Non-pigmented ciliary epithelial cell (primary cell): ENCODE data around the gene ATF4.

Experiments
- DNase-seq: peaks from one replicate; pipeline ENCODE4 v3.0.0-alpha.2; 2010; ENCODE audit warnings: low read depth

ATF4 gene

DNA sequence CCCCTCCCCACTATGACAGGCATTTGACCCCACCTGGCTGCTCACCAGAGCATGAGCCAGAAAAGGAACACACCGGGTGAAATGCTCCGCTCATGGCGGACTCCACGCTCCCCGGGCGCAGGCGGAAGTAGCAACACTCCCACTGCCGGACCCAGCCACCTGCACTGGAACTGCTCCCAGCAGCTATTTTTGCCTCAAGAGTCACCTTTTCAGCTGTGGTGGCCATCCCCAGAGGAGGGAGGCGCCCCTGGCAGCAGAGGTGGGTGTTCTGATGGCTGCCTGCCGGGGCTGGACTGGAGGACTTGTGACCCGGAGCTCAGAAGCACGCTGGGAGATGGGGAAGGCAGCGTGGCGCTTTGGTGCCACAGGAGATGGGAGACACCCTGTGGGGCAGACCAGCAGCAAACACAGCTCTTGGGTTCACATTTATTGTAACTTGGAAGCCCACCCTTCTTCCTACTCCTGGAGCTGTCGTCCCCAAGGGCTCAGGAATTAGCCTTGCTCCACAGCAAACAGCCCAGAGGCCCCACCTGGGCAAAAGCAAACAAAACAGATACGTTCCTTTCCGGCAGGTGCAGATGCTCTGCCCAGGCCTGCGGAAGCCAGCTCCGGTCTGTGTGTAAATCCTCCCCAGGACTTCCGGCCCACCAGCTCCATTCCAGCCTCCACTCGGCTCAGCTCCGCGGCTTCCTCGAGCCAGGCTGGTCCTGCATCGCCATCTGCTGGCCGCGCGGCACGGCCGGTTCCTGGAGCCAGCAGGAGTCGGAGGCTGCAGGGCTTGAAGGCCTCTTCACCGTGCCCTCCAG is 8.5 kb downstream of the ATF4 start:
- DNase-seq = peak; percentile 74

DNA sequence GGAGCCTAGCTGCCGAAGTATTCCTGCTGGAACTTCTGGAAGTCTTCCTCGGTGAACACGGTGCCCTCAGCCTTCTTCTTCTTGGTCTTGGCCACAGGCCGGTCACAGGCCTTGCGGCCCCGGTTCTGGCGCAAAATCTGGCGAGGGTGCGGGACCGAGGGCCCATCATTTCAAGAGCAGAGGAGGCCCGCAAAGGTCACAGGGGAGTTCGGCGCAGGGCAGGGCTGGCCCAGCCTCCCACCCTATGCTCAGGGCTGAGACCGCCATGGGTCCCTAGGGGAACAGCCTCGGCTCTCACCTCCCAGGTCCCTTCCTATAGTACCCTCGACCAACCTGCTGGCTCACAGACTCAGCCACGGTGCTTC is 9.1 kb downstream of the ATF4 start:
- DNase-seq = no peak

DNA sequence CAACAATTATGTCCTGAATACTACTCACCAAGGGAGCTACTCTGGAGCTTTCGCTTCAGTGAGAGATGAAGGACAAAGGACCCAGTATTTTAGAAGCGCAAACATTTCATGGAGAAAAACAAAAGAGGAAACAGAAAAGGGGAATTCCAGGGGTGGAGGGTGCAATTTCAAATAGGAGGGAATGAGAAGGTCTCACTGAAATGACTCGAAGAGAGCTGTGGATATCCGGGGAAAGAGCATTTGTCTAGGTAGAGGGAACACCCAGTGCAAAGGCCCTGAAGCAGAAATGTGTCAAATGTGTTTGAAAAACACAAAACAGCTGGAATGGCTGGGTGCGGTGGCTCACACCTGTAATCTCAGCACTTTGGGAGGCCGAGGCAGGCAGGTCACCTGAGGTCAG is 9.8 kb downstream of the ATF4 start:
- DNase-seq = no peak

DNA sequence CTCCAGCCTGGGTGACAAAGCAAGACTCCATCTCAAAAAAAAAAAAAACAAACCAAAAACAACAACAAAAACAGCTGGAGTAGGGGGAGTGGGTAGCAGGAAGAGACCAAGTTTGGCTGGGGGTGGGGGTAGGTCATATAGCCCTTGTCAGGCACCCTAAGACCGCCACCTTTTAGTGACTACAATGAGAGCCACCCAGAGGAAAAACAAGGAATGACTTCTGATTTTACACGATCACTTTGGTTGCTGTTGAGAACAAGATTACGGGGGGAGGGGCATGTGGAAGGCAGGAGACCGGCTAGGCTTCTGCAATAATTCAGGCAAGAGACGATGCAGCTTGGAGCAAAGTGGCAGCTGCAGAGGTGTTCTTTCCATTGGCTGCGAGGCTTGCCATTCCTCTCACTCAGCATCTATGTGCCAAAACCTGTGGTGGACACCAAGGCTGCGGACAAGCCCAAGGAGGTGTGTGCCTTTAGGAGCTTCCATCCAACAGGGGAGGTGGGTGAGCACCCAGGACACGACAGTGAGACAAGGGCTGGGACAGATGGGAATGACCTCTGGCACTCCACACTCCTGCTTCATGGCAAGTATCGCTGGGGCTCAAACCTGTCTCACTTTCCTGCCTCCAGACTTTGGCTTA is 10.4 kb downstream of the ATF4 start:
- DNase-seq = no peak

DNA sequence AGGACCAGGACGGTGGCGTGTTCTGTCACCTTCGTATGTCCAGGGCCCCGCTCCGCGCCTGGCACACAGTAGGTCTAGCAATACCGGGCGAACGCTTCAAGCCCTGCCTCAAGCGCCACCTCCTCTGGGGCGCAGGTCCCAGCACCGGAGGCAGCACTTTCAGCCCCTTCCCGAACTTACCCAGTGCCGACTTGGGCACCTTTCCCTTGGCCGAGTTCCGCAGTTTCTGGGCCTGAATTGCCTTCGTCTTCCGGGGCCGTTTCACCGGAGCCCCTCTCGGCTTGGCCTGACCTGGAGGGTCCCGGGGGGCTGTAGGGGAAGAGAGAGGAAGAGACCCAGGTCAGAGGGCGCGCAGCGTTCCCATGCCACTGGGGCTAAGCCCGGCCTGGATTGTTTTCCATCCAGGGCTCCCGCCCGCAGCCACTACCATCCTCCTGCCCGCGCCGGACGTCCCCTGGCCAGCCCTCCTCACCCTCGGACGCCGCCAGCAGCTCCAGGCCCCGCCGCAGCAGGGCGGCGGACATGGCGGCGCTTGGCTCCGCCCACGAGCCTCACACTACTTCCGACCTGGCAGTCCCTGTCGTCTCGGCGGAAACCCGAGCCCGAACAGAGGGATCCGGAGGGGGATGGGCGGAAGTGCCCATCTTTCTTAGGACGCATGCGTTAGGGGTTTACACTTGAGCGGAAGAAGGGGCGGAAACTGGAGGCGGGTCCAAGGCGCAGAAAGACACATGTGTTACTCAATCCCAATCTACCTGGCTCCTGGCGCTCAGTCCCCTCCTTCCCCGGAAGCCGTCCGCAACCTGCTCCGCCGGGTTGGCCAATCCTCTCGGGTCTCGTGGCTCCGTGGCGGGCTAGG is 12.1 kb downstream of the ATF4 start, which contains the start of gene RPS19BP1:
Gene RPS19BP1 (minus strand): TSS at position 534 of the 859 bp plus-strand sequence. CDS start 10 bp downstream, at position 524.
- DNase-seq = peak; percentile 99

DNA sequence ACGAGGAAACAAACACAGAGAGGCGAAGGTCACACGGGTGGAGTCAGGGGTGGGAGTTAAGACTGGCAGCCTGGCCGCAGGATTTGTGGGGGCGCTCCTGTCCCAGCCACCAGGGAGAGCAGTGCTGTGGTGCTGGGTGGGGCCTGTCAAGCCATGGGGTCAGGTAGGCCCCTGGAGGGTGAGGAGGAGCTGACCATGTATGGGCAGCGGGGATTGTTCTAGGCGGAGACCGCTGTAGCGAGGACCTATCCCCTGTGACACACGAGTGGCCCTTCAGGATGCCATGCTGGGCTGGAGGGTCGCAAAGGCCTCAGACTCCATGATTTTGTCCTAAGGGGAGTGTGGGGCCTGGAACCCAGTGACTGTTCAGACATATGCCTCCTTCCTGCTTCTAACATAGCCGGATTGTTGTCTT is 13.7 kb downstream of the ATF4 start:
- no peak for DNase-seq

DNA sequence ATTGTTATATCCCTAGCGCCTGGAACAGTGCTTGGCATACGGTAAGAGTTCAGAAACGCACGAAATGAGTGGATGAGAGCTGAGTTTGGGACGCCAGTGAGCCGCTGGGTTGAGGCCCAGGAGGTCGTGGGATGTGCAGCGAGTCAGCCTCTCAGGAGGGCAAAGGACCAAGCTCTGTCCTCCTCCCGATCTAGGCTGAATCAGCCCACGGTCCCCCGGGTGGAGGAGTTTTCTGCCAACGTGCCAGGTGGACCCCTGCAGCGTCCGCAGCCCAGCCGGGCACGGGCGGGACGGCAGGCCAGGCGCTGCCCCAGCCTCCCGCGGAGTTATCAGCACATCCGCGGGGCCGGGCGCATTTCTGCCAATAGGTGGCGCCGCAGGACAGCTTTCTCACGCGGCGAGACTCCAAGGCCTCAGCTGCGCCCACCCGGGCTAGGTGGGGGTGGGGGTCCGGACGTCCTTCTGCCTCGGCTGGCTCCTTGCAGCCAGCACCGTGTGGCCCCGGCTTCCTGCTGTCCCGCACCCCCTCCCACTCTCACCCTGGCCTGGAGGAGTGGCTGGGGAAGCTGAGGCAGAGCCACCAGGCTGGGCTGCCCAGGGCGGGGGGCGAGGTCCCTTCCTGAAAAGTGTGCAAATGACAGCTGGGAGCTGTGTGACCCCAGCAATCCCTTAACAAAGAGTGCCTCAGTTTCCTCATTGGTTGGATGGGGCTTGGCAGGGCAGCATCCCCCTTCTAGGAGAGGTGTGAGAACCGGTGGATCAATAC is 14.4 kb downstream of the ATF4 start:
- DNase-seq = no peak

DNA sequence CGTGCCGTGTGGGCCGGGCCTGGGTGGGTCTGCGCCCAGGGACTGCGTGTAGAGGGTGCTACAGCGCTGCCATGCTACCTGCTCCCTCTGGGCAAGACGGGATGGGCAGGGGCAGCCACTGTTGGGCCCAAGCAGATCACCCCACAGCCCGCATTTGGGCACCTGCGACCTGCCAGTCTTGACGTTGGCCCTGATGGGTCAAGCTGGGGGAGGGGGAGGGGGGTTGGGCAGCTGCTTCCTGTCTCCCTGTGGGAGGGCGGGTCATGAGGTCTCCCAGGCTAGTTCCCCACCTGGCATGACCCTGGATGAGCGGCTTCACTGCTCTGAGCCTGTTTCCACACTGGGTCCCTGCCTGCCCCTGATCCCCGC is 15.0 kb downstream of the ATF4 start:
- DNase-seq = no peak

DNA sequence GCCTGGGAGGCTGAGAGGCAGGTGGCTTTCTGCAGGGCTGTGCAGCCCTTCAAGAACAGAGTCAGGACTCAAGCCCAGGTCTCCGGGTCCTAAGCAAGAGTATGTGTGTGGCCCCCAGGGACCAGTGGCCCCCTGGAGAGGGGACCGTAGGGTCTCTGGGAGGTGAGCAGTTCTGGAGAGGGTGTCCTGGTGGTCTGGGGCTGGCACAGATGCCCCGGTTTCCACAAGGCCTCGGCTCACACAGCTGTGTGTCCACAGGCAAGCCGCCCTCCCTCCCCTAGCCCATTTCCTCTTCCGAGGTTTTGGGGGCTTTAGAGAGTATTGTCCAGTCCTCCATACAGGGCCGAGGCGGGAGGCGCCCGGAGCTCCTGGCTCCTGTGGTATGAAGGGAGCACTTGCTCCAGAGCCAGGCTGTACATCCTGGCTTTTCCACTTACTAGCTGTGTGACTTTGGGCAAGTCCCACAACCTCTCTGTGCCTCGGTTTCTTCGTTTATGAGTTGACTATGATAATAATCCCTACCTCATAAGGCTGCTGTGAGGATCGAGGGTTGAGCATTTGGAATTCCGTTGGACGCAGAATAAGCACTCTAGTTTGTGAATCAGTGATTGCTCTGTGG is 15.6 kb downstream of the ATF4 start:
- DNase-seq = no peak

DNA sequence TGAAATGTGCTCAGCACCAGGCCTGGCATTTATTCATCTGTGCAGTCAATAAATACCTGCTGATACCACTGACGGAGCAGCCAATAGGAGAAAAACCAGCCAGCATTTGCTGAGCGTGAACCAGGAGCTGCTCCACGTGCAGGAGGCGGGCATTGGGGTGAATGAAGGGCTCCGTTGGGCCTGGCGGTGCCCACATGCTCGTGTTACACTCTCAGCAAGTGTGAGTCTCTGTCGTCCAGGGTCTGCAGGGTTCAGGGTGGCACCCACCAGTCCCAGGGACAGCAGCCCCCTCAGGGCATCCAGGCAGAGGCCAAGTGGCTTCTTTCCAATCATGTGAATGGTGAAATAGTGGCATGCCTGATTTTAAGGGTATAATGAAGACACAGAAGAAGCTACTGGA is 16.3 kb downstream of the ATF4 start:
- no peak for DNase-seq

DNA sequence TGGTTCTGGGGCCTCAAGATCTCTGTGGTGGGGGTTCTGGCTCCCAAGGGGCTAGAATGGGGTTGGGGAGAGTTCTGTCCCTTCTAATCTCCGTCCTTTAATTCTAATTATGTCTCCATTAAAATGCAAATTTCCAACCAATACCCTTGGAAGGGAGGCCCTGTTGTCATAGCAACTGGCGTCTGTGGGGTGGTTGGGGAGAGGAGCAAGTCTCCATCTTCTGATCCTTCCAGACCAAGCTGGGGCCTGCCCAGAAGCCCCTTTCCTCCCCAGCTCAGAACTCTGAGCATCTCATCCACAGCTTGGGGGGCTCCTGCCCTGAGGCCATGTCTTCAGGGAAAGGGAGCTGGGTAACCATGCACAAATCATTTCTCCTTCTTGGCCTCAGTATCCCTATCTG is 17.6 kb downstream of the ATF4 start:
- DNase-seq = no peak

DNA sequence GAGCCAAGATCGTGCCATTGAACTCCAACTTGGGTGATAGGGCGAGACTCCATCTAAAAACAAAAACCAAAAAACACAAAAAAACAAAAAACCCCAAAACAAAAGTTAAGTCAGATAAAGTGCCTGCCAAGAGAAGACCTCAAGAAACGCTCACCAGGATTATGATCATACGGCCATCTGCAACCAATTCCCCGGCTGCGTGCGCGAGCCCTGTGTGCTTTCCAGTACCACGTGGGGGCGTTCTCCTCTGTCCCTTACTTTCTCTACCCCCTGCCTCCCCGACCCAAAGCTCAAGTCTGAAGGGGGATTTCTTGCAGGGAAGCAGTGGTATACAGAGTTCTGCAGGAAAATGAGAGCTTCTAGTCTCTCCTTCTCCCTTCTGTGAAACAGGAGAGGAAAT is 22.7 kb downstream of the ATF4 start:
- no peak for DNase-seq

DNA sequence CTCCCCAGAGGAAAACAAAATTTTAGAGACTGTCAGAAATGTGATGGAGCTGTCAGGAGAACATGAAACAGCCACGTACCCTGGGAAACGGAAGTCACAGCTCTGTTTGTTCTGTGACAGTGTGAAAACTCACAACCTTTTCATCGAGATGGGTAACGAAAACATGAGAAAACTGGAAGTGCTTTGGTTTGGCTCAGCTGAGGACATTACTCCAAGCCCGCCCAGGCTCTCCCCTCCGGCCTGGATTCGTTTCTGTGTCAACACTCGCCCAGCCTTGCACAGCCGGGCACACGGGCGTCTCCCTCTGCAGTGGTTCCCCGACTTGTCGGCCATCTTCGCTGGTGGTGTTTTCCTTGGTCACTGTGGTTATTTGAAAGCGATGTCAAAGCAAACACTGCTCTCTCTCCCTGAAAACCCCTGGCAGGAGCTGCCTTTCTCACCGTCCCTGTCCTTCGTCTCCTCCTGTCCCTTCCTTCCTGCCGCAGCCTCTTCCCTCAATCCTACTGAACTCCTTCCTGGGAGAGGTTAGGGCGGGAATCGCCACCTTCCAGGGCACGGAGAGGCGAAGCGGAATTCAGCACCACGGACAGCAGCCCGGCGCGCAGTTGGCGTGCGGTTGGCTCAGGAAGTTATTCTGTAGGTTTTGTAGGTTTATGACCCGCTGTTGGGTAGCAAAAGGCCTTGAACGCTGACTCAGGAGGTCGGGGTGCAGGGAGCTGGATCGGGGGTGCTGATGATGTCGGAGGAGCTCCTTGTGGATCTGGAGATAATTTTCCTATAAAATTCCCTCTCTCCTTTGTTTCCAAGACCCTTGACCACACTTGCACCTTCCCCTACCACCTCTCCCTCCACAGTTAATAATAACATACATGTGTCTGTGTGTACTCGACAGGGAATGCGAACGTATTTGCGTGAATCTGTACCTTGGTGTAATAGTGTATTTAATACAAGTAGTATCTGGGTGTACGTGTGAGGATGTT is 25.3 kb downstream of the ATF4 start:
- DNase-seq = no peak

DNA sequence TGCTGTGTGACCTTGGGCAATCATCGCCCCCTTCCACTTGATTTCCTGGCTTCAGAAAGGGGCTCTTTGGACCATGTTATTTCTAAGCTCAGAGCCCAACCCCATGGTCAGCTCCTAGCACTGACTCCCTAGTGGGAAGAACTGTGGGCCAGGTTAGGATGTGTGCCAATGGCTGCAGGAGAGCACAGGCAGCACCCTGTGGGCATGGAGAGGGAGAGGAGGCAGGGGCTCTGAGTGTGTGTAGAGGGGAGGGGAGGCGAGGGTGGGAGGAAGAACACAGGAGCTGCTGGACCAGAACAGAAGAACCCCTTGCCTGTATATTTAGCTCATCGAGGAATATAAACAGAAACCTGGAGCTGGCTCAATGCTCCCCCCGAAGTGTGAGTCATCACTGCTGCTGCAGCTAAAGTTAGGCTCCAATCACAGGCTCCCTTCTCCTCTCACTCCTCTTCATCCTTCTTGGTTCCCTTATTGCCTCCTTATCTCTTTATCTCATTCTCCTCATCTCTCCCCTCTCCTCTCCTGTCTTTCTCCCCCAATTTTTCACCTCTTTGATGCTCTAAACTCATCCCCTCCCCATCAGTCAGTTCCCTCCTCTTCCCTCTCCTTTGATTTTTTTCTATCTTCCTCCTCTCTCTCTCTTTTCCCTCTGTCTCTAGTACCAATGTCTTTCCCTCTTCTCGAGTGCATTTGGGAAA is 26.7 kb downstream of the ATF4 start:
- no peak for DNase-seq

DNA sequence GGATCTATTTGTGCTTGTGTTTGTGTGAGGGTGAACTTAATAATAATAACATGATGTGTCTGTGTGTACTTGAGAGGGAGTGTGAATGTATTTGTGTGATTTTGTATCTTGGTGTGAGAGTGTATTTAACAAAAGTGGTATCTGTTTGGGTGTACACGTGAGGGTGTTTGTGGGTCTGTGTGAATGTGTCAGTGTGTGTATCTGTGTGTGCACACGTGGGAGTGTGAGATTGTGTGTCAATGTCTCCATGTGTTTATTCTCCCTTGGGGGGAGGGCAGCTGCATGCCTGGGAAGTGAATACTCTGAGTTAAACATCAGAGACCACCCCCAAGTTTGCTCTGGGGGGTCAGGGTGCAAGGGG is 27.2 kb downstream of the ATF4 start:
- no peak for DNase-seq

DNA sequence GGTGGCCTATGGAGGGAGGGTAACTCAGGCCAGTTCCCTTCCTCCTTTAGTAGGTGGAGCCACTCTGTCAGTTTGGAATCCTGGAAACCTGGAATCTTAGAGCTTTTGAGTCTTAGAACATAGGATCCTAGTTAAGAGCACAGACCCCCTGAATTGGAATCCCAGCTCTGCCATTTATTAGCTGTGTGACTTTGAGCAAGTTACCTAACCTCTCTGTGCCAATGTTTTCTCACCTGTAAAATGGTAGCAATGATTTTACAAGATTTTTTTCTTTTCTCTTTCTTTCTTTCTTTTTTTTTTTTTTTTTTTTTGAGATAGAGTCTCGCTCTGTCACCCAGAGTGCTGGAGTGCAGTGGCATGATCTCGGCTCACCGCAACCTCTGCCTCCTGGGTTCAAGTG is 33.1 kb downstream of the ATF4 start:
- DNase-seq = no peak

DNA sequence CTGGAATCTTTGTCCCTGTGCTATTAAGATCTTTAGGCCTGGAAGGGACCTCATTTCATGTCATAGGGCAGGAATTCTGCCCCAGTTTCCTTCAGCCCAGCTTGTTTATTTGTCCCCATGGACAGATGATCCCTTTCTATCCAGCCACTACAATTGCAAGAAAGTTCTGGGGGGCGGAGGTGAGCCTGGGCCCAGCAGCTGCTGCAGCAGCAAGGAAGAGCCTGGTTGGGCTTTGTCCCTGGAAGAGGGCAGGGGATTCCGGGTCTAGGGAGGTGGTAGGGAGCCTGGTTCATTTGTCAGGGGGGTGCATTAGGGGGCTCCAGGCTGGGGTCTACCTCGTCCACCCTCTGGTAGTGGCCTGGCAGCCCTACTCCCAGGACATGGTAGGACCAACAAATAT is 33.8 kb downstream of the ATF4 start:
- DNase-seq = no peak

DNA sequence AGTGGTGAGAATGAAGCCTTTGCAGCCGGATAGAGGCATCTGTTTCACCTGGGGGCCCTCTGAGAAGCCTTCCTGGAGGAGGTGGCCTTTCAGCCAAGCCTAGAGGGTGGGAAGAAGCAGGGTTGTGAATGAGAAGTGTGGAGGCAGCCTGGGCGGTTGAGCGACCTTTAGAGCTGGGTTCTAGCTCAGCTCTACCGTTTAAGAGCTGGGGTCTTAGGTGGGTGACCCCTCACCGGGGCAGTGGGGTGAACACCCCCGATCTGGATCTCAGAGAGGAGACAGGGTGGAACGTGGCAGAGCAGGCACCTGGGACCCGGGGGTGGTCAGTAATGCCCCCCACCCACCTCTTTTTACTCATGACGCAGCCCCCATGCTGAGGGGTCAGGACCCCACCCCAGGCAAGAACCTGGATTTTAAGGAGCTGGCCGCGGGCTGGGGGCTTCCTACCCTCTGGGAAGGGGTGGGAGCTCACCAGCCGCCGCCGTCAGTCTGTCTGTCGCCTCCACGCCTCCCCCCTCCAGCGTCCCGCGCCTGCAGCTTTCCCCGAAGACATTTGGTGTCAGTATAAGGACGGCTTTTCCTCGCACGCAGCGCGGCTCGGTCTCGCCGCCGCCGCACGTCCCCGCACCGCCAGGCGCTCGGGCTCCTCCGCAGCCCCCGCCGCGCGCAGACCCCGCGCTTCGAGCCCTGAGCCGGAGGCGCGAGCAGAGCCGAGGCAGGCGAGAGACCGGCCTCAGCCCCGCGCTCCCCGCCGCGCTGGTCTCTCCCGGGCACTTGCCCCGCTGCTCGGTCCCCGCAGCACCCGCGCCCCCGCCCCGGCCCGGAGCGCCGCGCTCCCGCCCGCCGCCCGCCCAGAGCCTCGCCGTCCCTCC is 36.8 kb downstream of the ATF4 start:
- DNase-seq = no peak

DNA sequence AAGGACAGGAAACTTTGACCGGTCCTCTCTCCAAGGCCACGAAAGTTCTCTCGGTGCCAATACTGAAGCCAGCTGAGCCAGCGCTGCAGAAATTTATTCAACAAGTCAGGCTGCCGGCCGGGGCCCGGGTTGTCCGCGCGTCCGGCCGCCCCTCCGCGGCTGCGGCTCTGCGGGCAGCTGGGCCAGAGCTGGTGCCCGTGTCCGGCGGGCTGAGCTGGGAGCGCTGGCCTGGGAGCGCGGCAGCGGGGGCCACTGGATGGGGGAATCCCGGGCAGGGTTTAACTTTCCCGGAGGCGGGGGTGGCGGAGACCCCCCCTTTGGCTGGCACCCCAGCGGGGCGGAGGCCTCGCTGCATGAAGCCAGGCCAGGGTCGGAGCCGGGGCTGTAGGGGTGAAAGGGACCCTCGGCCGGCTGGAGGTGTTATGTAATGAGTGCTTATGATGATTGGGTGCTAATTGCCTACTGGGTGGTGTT is 37.9 kb downstream of the ATF4 start:
- DNase-seq = no peak
